ENCODE measurements around the gene GNG7.

GNG7 gene

DNA sequence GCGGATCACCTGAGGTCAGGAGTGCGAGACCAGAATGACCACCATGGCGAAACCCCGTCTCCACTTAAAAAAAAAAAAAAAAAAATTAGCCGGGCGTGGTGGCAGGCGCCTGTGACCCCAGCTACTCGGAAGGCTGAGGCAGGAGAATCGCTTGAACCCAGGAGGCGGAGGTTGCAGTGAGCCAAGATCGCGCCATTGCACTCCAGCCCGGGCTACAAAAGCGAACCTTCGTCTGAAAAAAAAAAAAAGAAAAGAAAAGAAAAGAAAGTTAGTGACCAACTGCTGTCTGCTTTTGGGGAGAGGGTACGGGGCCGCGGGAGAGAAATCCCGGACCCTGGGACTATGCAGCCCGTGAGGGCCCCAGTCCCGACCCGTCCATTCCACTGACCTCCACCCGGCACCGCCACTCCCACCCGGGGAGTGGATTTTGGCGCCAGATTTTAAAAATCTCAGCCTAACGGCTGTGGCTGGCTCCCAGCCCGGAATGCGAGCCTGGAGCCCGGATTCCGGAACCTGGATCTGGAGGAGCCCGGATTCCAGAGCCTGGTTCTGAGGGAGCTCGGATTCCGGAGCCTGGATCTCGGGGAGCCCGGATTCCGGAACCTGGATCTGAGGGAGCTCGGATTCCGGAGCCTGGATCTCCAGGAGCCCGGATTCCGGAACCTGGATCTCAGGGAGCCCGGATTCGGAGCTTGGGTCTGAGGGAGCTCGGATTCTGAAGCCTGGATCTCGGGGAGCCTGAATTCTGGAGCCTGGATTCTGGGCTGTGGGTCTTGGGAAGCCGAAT lies 239.7 kb downstream of the GNG7 start:
- DNase-seq (ENCODE audit: low spot score): no peak

DNA sequence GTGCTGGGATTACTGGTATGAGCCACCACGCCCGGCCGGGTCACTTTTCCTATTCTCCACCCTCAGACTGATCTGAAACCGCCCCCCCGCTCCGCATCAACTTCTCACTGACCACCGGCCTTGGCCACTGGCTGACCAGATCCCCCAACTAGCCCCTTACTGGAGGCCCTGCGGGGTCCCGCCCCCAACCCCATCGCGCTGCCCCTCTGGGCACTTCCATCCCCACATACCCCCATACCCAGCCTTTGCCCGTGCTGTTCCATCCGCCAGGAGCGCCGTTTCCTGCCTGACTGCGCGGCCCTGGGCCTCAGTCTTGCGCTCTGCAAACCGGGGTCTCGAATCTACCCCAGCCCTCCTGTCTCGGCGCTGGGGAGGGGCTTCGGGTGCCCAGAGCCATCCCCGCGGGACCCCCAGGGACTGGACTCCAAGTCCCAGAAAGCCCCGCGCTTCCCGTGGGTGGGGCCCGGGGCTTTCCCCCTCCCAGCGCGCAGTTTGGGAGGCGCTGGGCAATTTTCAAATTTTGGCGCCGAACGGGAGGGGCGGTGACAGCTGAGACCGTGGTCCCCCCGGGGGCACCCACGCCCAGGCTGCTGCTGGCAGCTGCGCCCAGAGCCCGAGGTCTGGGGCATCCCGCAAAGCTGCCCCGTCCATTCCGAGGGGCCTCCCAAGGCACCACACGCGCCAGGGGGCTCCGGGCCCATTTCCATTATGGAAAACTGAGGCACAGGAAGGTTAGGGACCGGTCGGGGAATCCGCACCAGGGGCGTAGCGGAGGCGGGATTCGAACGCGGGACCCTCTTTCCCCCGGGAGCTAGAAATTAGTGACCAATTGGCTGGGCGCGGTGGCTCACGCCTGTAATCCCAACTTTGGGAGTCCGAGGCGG lies 240.5 kb downstream of the GNG7 start:
- DNase-seq (ENCODE audit: low spot score): peak; percentile 51

All from CD4-positive, alpha-beta T cell treated with Interleukin-15 for 4 hours (primary cell).